ENCODE data around the gene FBXO36. TPM values are rescaled to one million over a fixed set of nuclear protein-coding genes. Genes with fewer than 3 reads are reported as not detected.

The FBXO36 gene
- total and polyA plus RNA-seq, 10 donors: 0.36 to 2.6 (median 1.0) TPM

DNA sequence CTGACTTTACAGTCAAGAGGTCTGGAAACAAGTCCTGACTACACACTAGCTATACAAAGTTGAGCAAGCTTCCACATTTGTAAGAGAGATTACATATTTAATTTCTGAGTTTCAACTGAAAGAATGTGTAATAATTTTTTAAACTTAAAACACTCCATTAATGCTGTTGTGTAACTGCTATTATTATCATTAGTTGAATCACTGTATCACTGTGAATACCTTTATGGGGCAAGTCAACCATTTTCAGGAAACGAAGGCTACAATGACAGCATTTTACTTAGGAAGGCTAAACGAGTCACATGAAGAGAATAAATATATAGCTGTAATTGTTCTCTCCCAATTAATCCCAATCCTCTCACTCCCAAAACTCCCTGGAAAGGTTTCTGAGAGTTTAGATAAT is 46.8 kb upstream of the FBXO36 start:
- no peak overlapping the region for H3K4me3 ChIP-seq
- TF ChIP-seq, protein P1, sequence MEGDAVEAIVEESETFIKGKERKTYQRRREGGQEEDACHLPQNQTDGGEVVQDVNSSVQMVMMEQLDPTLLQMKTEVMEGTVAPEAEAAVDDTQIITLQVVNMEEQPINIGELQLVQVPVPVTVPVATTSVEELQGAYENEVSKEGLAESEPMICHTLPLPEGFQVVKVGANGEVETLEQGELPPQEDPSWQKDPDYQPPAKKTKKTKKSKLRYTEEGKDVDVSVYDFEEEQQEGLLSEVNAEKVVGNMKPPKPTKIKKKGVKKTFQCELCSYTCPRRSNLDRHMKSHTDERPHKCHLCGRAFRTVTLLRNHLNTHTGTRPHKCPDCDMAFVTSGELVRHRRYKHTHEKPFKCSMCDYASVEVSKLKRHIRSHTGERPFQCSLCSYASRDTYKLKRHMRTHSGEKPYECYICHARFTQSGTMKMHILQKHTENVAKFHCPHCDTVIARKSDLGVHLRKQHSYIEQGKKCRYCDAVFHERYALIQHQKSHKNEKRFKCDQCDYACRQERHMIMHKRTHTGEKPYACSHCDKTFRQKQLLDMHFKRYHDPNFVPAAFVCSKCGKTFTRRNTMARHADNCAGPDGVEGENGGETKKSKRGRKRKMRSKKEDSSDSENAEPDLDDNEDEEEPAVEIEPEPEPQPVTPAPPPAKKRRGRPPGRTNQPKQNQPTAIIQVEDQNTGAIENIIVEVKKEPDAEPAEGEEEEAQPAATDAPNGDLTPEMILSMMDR (IDR thresholded peaks at IDR 0.05 in 8 of 11, conservative IDR thresholded peaks at IDR 0.05 in 3 of 11): no peak
- TF ChIP-seq POLR2AphosphoS5 (IDR thresholded peaks at IDR 0.05): no peak
- peaks cover 0 to 65% (median 33%) of the 10 kb centered on the region in 6 donors for H3K36me3 ChIP-seq
- H3K4me1 ChIP-seq: peaks cover 13 to 55% (median 25%) of the 10 kb centered on the region in 6 donors
- intact Hi-C loops (cut with DNase I; ENCODE audit: low total_unique reads): no loop called here
- WGBS, 5 donors: 83 to 99% (median 91%) methylated on average over 2 of the region's 2 CpGs
- no peak for DNase-seq
- H3K27me3 ChIP-seq (replicated peaks in 1 of 7): no peaks in the 10 kb centered on the region
- H3K9me3 ChIP-seq: no peaks in the 10 kb centered on the region
- no peak overlapping the region for H3K27ac ChIP-seq

DNA sequence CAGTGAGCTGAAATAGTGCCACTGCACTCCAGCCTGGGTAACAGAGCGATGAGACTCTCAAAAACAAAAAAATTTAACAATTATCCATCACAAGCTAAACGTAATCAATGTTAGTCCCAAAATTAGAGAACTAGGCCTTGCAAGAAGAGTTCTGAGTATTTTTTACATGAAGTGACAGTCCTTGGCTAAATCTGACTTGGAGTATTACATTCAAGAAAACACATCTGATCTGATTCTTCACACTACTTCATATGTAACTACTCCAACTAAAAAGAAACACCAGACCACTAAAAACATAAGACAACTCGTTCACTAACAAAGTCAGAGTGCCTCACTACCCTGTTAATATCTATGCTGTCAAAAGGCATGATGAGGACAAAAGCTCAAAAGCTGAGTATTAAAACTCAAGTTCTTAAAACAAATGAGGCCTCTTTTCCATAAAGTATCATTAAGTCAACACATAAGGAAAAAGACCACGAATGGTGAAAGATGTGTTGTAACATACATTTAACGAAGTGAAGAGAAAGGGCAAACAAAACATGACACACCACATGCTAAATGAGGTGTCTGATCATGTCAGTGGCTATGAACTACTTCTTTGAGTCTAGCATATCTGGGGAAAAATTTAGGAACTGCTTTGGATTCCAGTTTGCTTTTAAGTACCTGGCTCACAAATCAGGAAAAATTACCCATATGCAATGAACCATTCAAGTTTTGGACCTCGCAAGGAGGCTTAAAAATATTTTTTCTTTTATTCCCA is 42.9 kb upstream of the FBXO36 start:
- no peak overlapping the region for H3K4me3 ChIP-seq
- no peaks in the 10 kb centered on the region for H3K9me3 ChIP-seq
- DNase-seq: no peak
- WGBS, 5 donors: 80 to 96% (median 89%) methylated on average over 6 of the region's 6 CpGs
- intact Hi-C loops (cut with DNase I; ENCODE audit: low total_unique reads): no loop called here
- peaks cover 0 to 47% (median 4%) of the 10 kb centered on the region in 6 donors for H3K4me1 ChIP-seq
- peaks cover 0 to 58% (median 33%) of the 10 kb centered on the region in 6 donors for H3K36me3 ChIP-seq
- no peaks in the 10 kb centered on the region for H3K27me3 ChIP-seq (replicated peaks in 1 of 7)
- TF ChIP-seq POLR2AphosphoS5 (IDR thresholded peaks at IDR 0.05) (no peak), POLR2A (IDR thresholded peaks at IDR 0.05) (no peak)
- TF ChIP-seq, protein P1 (IDR thresholded peaks at IDR 0.05 in 8 of 11, conservative IDR thresholded peaks at IDR 0.05 in 3 of 11): no peak
- no peak overlapping the region for H3K27ac ChIP-seq

DNA sequence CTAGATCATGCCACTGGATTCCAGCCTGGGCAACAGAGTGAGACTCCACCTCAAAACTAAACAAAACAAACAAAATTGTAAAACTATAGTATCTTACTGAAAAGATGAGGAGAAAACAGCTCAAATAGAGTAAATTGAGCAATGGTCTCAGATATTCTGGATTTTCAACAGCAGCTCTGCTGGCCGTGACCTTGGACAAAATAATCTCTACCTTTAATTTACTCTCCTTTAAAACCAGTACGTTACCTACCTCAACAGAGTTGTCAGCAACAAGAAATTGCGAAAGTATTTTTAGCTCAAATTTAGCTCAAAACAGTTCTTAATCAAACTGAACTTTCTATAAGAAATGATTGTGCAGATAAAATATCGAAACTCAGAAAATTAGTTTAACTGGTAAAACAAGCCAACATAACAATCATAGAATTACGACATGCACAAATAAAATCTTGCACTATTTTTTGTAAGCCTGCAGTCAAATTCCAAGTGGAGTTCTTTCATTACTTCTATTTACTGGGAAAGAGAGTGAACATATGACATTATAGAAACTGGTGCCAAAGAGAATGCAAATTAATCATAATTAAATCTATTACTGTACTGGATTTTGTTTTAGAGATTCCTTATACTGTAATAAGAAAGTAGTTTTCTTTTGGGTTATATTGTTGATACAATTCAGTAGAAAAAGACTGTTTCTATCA is 41.3 kb upstream of the FBXO36 start:
- peaks cover 0 to 55% (median 33%) of the 10 kb centered on the region in 6 donors for H3K36me3 ChIP-seq
- DNase-seq: no peak
- no peaks in the 10 kb centered on the region for H3K27me3 ChIP-seq (replicated peaks in 1 of 7)
- no peak overlapping the region for H3K27ac ChIP-seq
- H3K9me3 ChIP-seq: no peaks in the 10 kb centered on the region
- peaks cover 0 to 47% (median 9%) of the 10 kb centered on the region in 6 donors for H3K4me1 ChIP-seq
- TF ChIP-seq POLR2A (IDR thresholded peaks at IDR 0.05) (no peak), POLR2AphosphoS5 (IDR thresholded peaks at IDR 0.05) (no peak)
- TF ChIP-seq, protein P1 (IDR thresholded peaks at IDR 0.05 in 8 of 11, conservative IDR thresholded peaks at IDR 0.05 in 3 of 11): no peak
- intact Hi-C loops (cut with DNase I; ENCODE audit: low total_unique reads): no loop called here
- H3K4me3 ChIP-seq: no peak overlapping the region
- 83 to 94% (median 86%) methylated on average over 5 of the region's 5 CpGs for whole genome bisulfite sequencing, 5 donors

DNA sequence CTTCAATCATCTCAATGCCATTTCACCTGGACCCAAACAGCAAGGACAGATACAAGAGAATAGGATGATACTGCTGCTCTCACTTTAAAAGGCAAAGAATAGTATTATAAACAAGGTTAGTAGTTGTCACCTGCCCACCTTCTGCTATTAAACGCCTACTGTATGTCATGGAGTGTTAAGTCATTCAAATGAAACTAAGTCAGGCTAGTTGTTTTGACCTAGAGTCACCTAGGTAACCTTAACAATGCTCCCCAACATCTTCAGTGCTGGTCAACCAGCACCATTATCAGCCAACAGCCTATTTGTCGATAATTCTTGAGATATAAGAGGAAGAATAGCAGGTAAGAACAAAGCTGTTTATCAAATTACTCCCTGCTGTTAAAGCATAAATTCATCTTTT is 39.7 kb upstream of the FBXO36 start:
- Histone ChIP-seq H3K36me3 (peaks cover 0 to 45% (median 27%) of the 10 kb centered on the region in 6 donors), H3K27me3 (replicated peaks in 1 of 7) (no peaks in the 10 kb centered on the region), H3K4me1 (peaks cover 0 to 61% (median 21%) of the 10 kb centered on the region in 6 donors), H3K4me3 (no peak overlapping the region), H3K9me3 (no peaks in the 10 kb centered on the region), H3K27ac (no peak overlapping the region)
- TF ChIP-seq POLR2AphosphoS5 (IDR thresholded peaks at IDR 0.05) (no peak), POLR2A (IDR thresholded peaks at IDR 0.05) (no peak)
- TF ChIP-seq, protein P1 (IDR thresholded peaks at IDR 0.05 in 8 of 11, conservative IDR thresholded peaks at IDR 0.05 in 3 of 11): no peak
- WGBS, 5 donors: 88 to 94% (median 90%) methylated on average over 2 of the region's 2 CpGs
- intact Hi-C loops (cut with DNase I; ENCODE audit: low total_unique reads): no loop called here
- DNase-seq: no peak

Measured in spleen (tissue), 11 donors.